ENCODE data around the gene RERE.

DNA sequence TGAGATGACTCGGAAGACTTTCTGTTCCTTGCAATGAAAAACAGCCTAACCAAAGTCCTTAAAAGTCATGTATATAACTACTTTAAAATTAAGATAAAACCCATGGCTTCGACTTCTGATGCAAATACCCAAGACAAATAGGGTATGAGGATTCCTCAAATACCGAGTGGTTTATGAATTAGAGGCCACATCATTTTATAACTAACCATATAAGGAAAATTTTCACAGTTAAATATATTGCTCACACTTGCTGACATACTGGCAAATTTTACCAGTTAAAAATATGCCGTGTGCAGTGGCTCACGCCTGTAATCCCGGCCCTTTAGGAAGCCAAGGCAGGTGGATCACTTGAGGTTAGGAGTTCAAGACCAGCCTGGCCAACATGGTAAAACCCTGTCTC lies 5.4 kb downstream of the RERE start:
- TF ChIP-seq, protein P1, sequence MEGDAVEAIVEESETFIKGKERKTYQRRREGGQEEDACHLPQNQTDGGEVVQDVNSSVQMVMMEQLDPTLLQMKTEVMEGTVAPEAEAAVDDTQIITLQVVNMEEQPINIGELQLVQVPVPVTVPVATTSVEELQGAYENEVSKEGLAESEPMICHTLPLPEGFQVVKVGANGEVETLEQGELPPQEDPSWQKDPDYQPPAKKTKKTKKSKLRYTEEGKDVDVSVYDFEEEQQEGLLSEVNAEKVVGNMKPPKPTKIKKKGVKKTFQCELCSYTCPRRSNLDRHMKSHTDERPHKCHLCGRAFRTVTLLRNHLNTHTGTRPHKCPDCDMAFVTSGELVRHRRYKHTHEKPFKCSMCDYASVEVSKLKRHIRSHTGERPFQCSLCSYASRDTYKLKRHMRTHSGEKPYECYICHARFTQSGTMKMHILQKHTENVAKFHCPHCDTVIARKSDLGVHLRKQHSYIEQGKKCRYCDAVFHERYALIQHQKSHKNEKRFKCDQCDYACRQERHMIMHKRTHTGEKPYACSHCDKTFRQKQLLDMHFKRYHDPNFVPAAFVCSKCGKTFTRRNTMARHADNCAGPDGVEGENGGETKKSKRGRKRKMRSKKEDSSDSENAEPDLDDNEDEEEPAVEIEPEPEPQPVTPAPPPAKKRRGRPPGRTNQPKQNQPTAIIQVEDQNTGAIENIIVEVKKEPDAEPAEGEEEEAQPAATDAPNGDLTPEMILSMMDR (IDR thresholded peaks at IDR 0.05): no peak
- no peak for TF ChIP-seq POLR2A (IDR thresholded peaks at IDR 0.05)
